Endometrial microvascular endothelial cells (primary cell): ENCODE data around the gene CAPZB. TPM values are rescaled to one million over a fixed set of nuclear protein-coding genes. Genes with fewer than 3 reads are reported as not detected.

ENCODE experiments used
- in situ Hi-C: cut with HindIII; loops from 2 replicates; pipeline ENCODE4 v1.10.0; 2017; ENCODE audit warnings: low sequenced_read_pairs, low pct_unique_long_range_greater_than_20kb; ENCODE audit errors: inconsistent ontology term
- total RNA-seq: library from RNA; depleted of rRNA; stranded (reverse); fragments of >200 nt; gene quantifications from one replicate; pipeline ENCODE4 v1.2.3, GENCODE V29; 2015; ENCODE audit errors: inconsistent ontology term

CAPZB gene
- total RNA-seq, 1 donor from 2014 or later: 146 TPM

GRCh38 chr1:19421365-19421764, 64.0 kb downstream of the CAPZB start:
- in situ Hi-C loops: loop anchor here (25.0 kb wide), 1 partner anchor 216 kb away; the partner anchor contains the start of gene NBL1

GRCh38 chr1:19420606-19421005, 64.7 kb downstream of the CAPZB start:
- in situ Hi-C loops: loop anchor here (25.0 kb wide), 1 partner anchor 217 kb away; the partner anchor contains the start of gene NBL1

GRCh38 chr1:19419691-19420090, 65.6 kb downstream of the CAPZB start:
- in situ Hi-C loops: loop anchor here (25.0 kb wide), 1 partner anchor 218 kb away; the partner anchor contains the start of gene NBL1

GRCh38 chr1:19418503-19418971, 66.8 kb downstream of the CAPZB start:
- in situ Hi-C loops: loop anchor here (25.0 kb wide), 1 partner anchor 219 kb away; the partner anchor contains the start of gene NBL1

- in situ Hi-C loops: loop anchor here (25.0 kb wide), 1 partner anchor 220 kb away; the partner anchor contains the start of gene NBL1
Observed at GRCh38 chr1:19416921-19417470, 68.3 kb downstream of the CAPZB start.

- in situ Hi-C loops: loop anchor here (25.0 kb wide), 1 partner anchor 221 kb away; the partner anchor contains the start of gene NBL1
Observed at GRCh38 chr1:19416145-19416544, 69.2 kb downstream of the CAPZB start.

- in situ Hi-C loops: loop anchor here (25.0 kb wide), 1 partner anchor 223 kb away; the partner anchor contains the start of gene NBL1
Observed at GRCh38 chr1:19414515-19415121, 70.7 kb downstream of the CAPZB start.

- in situ Hi-C loops: loop anchor here (25.0 kb wide), 1 partner anchor 223 kb away; the partner anchor contains the start of gene NBL1
Observed at GRCh38 chr1:19413999-19414398, 71.3 kb downstream of the CAPZB start.

GRCh38 chr1:19412654-19413053, 72.7 kb downstream of the CAPZB start:
- in situ Hi-C loops: loop anchor here (25.0 kb wide), 1 partner anchor 225 kb away; the partner anchor contains the start of gene NBL1

- in situ Hi-C loops: loop anchor here (25.0 kb wide), 1 partner anchor 226 kb away; the partner anchor contains the start of gene NBL1
Observed at GRCh38 chr1:19411612-19412011, 73.7 kb downstream of the CAPZB start.

- in situ Hi-C loops: loop anchor here (25.0 kb wide), 1 partner anchor 227 kb away; the partner anchor contains the start of gene NBL1
Observed at GRCh38 chr1:19410393-19410792, 74.9 kb downstream of the CAPZB start.

GRCh38 chr1:19409477-19410341, 75.6 kb downstream of the CAPZB start:
- in situ Hi-C loops: loop anchor here (25.0 kb wide), 1 partner anchor 228 kb away; the partner anchor contains the start of gene NBL1

GRCh38 chr1:19407494-19408096, 77.7 kb downstream of the CAPZB start:
- in situ Hi-C loops: loop anchor here (25.0 kb wide), 1 partner anchor 230 kb away; the partner anchor contains the start of gene NBL1

GRCh38 chr1:19406680-19407079, 78.7 kb downstream of the CAPZB start:
- in situ Hi-C loops: loop anchor here (25.0 kb wide), 1 partner anchor 231 kb away; the partner anchor contains the start of gene NBL1

GRCh38 chr1:19405761-19406487, 79.4 kb downstream of the CAPZB start:
- in situ Hi-C loops: loop anchor here (25.0 kb wide), 1 partner anchor 231 kb away; the partner anchor contains the start of gene NBL1

GRCh38 chr1:19405195-19405760, 80.1 kb downstream of the CAPZB start:
- in situ Hi-C loops: loop anchor here (25.0 kb wide), 1 partner anchor 232 kb away; the partner anchor contains the start of gene NBL1

- in situ Hi-C loops: loop anchor here (25.0 kb wide), 1 partner anchor 233 kb away; the partner anchor contains the start of gene NBL1
Observed at GRCh38 chr1:19404748-19405147, 80.6 kb downstream of the CAPZB start.
